Left kidney (tissue), 2 donors: ENCODE data around the gene GORAB. TPM values are rescaled to one million over a fixed set of nuclear protein-coding genes. Genes with fewer than 3 reads are reported as not detected.

Experiments
- DNase-seq: peaks from one replicate; pipeline ENCODE4 v3.0.0-alpha.2; 2013
- polyA plus RNA-seq: library from polyadenylated mRNA; unstranded; fragments of 120-200 nt; gene quantifications from one replicate; pipeline ENCODE4 v1.2.1, GENCODE V29; 2013; ENCODE audit not compliant: insufficient read length

Gene GORAB
- polyA plus RNA-seq, 1 donor: 25.5 TPM

DNA sequence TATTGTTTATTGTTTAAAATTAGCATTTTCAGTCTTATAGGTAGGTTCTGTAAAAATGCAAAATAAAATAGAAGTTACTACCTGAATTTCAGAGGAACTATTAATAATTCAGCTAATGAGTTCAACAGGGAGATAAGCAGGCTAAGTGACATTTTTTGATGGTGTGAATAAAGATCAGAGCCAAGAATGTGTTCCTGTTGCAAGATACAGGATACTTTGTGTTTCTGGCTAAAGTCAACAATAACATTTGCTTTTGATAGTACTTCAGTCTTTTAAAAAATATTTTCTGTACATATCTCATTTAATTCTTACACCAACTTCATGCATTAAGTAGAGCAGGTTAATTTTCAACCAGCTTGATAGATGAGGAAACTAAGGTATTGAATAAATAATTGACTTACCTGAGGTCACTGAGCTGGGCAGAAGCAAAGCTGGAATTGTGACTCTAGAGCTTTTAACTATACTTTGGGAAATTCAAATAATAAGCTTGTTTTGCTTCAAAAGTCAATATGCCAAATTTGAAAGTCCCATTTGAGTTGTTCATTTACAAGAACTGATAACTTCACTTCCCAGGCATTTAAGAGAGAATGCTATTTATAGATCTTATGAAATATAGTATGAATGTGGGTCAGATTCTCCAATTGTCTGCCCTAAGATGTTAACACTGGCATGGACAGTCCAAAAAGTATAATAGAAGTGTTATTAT, 6.0 kb downstream of the GORAB start:
- no peak for DNase-seq

DNA sequence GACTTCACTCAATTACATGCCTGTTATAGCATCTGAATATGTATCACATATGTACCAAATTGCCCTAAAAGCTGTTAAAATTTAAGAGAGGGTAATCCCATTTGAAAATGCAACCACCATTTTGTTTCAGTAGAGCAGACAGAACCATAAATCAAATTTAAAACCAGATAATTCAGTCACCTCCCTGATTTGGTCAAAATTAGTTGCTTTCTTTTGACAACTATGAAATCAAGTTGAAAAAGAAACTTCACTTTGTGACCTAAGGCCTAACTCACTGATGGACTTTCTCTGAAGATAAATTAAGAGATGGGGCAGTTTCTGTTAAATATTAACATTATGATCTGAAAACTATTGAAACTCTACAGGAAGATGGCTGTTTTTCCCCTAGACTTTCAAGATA, 6.7 kb downstream of the GORAB start:
- no peak for DNase-seq

DNA sequence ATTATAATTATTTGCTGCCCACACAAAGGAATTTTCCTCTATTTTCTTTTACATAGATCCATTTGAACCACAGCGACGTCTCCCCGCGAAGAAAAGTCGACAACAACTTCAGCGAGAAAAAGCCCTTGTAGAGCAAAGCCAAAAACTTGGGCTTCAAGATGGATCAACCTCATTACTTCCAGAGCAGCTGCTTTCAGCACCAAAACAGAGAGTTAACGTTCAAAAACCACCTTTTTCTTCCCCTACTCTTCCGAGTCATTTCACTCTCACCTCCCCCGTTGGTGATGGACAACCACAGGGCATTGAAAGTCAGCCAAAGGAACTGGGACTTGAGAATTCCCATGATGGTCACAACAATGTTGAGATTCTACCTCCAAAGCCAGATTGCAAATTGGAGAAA, 7.2 kb downstream of the GORAB start:
- DNase-seq: no peak

DNA sequence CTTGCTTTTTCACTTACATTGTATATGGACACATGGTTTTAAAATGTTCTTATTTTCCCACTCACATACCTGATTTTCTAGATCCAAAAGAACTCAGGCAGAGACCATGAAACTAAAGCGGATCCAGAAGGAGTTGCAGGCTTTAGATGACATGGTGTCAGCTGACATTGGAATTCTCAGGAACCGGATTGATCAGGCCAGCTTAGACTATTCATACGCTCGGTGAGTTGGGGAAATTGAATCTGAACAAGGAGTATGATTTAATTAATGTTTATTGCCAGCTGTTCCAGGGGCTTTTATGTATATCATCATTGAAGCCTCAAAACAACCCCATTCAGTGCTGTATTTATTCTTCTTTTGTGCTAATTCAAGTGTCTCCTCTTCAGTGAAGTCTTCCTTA, 12.7 kb downstream of the GORAB start:
- DNase-seq: no peak

DNA sequence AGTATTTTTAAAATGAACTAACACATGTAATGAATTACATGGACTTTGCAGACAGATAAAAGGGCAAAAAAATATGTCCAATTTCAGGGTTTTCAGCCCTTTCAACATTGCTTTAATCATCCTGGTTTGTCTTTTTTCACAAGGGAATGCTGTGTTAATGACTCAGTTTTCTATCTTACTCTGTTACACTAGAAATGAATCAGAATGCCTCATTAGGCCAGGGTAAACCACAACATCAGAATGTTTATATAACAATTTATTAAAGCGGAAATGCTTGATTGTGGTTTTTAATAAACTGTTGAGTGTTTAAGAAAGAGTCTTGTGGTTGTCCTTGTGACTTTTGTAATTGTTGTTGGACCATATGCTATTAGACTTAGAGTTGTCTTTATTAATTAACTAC, 13.5 kb downstream of the GORAB start:
- no peak for DNase-seq

DNA sequence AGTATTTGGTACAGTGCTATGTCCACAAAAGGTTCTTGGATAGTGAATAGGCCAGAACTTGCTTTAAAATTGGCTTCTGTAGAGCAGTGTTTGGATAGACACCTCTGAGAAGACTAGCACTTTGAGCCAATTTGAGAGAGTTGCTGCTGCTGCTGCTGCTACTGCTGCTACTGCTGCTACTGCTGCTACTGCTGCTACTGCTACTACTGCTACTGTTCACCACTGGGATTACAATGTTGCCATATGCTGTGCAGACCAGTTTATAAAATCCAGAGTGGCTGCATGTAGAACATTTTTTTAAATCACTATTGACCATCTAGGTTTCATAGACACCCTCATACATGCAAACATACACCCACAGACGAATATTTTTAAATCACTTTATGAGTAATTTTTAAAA, 15.3 kb downstream of the GORAB start:
- no peak for DNase-seq

DNA sequence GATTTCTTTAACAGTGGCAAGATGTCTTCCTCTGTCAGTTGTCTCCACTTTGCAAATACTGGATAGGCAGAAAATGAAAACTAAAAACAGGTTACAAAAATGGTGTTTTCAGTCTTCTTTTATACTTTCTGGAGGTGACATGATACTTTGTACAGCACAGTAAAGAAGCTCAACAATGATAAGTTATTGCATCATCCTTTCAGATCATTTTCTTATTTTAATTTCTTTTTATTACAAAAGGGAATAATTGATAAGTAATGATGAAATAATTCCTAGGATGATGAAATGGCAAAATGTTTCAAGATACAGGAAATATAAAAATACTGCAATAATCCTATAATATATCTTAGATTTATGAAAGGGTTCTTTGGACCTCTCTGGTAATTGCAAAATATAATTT, 16.5 kb downstream of the GORAB start:
- no peak for DNase-seq

DNA sequence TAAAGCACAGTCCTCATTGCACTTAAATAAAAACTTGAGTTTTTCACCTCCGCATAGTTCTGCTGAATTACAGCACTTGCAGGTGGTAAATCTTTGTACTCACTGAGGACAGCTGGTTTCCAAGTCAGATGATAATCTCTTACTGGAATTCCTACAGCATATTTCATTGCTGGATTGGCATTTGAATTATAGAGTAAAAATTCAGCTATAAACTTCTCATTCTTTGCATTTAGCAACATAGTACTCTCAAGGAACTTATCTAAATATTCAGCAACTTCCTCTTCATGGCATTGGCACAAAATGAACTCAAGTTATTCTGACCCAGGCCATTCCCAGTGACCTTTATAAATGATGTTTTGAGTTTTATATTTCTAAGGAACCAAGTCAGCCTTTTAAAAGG, 23.4 kb downstream of the GORAB start:
- no peak for DNase-seq

DNA sequence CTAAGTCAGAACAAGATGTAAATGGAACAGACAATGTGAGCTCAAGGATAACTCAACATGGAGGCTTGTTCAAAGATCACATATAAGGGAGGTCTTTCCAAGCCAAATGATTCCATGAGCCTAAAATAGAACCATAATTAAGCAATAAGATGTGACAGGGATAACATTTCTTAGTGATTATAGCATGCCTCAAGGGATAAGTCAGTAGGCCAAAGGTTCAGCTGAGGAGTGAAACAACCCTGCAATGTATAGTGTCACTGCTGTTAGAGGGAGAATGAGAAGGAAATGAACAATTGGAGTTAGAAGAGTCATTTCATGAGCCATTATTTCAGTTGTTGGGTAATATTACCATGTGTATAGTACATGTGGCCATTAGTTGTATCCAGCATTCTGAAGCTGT, 25.0 kb downstream of the GORAB start:
- no peak for DNase-seq

DNA sequence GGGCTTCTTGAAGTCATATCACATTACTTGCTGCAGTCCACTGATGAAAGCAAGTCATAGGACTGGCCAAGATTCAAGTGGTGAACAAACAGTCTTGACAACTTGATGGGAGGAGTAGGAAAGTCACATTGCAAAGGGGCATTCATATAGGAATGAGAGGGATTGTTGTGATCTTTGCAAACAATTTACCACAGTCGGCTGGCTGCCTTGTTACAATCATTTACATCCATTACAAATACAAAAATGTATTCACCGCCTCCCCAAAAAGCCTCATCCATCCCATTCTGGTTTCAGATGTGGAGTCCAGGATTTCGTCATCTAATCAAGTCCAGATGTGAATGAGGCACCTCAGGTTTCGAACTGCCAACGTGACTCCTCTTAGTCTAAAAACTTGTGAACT, 26.8 kb downstream of the GORAB start:
- no peak for DNase-seq

DNA sequence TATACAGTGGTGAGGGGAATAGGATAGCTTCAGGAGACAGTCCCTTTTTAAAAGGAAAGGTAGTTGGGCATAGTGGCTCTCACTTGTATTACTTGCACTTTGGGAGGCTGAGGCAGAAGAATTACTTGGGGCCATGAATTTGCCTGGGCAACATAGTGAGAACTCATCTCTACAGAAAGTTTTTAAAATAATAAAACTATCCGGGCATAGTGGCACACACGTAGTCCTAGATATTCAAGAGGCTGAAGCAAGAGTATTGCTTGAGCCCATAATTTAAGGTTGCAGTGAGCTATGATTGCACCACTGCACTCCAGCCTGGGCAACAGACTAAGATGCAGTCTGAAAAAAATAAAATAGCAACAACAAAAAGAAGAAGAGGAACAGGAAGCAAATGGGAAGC, 27.2 kb downstream of the GORAB start:
- no peak for DNase-seq

DNA sequence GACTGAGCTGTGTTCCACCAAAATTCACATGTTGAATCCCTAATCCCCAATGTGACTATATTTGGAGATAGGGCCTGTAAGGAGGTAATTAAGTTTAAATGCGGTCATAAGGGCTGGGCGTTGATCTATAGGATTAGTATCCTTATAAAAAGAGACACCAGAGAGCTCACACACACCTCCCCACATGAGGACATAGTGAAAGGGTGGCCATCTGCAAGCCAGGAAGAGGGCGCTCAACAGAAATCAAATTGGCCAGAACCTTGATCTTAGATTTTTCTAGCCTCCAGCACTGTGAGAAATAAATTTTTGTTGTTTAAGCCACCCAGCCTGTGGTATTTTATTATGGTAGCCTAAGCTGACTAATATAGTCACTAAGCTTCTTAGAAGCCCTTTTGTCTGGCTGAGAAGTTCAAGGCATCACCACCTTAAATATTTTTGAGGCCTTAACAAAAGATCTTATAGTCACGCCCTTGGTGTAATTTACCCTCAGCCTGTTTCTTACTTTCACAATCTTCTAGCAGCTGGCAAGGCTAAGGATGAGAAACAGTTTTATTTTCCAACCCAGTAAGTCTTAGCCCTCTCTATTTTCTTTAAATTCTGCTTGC, 28.8 kb downstream of the GORAB start:
- DNase-seq: no peak

DNA sequence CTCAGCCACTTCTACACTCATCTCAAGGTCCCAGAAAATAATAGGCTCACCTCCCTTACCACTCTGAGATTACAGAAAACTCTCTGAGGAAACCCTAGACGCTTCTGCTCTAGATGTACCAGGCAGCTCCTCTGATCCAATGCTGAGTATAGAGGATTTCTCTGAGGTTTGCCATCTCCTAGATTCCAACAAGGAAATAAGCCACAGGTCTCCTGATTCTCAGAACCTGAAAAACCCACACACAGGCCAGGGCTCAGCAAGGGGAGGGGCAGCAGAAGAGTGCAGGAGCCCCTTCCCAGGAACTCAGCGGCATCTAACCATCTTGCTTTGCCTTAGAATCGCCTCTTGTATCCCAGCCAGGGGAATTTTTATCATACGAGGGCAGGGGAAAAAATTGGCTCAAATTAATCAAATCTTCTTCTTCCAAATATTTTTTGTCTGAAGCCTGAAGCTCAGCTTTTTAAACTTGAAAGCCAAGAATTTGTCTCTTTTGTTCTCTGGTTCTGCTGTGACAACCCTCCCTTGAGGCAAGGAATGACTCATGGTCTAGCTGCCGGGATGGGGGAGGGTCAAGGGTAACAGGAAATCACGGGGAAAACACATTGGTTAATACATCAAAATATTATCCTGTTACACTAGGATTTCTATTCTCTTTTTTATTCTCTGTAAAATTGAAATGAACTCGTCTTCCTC, 30.8 kb downstream of the GORAB start:
- DNase-seq: peak; percentile 28

DNA sequence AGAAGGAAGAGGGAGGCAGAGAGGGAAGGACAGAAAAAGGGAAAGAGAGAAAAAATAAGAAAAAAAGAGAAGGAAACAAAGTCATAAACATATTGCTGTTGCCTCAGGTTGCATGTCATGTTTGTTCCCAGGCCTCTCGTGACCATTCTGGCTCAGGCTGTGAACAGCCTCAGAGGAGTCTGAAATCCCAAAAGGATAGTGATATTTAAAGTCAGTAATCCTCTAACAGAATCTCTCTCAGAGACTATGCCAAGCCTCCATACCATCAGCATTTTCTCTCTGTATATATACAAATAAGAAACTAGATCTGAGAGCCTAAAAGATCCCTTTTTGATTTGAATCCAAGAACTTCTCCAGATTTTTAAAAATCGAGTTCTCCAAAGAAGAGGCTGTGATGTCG, 35.2 kb downstream of the GORAB start:
- no peak for DNase-seq

DNA sequence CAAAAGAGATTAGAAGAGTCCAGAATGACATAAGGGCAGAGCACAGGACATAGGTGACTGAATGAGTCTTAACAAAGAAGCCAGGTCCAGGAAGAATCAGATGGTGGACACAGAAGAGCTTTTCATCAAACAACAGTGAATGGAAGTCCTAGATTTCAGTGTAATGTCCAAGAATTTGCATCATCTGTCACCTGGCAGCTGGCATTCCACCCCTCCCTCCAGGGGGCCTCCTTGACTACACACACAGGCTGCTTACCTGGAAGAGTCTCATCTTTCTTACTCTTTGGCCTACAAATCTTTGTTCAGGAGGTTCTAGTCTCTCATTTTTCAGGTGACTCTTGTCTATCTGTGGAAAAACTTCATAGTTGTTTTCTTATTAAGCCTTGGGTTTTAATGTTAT, 36.2 kb downstream of the GORAB start:
- no peak for DNase-seq

DNA sequence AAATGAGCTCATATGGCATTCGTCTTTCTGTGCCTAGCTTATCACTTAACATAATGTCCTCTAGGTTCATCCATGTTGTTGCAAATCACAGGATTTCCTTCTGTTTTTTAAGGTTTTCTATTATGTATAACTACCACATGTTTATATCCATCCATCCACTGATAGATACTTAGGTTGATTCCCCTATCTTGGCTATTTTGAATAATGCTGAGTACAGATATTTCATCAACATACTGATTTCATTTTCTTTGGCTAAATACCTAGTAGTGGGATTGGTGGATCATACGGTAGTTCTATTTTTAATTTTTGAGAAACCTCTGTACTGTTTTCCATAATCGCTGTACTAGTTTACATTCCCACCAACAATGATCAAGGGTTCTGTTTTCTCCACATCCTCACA, 45.0 kb downstream of the GORAB start:
- DNase-seq: no peak

DNA sequence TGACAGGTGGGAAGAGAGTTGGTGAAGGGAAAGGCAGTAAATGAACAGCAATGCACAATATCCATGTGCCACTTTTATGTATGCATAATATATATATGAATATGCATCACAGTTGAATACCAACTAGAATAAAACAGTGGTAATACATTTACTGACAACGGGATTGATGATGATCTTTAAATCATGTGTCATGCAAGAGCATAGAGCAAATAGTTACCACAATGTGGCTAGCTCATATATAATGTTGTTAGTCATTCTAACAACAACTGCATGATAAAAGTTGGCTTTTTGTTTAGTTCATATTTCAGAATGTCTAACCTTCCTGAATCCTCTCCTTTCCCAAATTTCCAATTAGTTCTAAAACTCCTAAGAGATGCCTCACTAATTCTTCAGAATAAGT, 46.4 kb downstream of the GORAB start:
- DNase-seq: no peak

DNA sequence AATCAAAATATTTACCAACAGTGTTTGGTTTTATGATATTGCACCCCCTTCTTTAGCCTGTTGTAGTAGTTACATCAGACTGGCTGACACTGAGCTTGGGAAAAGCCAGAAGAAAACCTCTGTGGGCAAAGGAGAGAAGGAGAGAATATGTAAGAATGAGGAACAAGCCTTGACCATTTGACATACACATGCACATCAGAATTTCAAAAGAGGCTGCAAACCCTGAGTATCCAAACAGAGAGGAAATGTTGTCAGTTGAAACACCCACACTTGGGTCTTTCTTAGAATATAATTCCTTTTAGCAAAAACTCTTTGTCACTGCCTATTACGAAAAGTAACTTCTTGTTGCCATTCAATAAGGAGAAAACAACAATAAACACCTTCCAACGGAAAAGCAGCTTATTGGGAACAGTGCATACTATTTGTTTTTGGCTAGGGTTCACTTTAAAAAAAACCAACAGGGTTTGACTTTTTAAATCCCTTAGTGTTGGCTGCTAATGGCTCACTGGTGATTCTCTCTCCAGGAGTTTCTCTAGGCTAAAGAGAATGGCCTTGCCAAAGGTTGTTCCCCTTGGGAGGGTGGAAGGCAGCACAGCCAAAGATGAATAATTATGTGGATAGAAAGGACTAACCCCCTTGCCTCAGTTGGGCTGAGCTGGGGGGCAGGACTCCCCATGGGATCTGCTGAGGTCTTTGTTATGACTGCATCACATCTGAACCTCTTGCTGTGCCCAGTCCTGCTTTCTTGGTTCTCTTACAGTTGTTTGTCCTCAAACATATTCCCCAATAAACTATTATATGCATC, 48.9 kb downstream of the GORAB start:
- DNase-seq: no peak

DNA sequence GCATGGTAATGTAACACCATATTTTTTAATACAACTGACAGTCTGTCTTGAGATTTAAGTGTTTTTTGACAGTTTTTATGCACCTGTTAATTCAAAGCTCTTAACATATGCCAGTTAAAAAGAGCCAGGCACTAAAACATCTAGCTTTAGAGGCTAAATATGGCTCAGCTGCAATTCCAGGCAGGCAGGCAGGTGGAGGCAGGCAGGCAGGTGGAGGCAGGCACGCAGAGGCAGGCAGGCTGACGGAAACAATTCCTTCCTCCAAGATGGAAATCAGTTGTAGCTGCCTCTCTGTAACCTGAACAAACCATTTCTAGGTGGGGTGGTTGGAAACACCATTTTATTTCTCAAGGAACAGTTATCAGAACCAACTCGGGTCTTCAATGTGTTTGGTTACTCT, 51.2 kb downstream of the GORAB start:
- DNase-seq: no peak

DNA sequence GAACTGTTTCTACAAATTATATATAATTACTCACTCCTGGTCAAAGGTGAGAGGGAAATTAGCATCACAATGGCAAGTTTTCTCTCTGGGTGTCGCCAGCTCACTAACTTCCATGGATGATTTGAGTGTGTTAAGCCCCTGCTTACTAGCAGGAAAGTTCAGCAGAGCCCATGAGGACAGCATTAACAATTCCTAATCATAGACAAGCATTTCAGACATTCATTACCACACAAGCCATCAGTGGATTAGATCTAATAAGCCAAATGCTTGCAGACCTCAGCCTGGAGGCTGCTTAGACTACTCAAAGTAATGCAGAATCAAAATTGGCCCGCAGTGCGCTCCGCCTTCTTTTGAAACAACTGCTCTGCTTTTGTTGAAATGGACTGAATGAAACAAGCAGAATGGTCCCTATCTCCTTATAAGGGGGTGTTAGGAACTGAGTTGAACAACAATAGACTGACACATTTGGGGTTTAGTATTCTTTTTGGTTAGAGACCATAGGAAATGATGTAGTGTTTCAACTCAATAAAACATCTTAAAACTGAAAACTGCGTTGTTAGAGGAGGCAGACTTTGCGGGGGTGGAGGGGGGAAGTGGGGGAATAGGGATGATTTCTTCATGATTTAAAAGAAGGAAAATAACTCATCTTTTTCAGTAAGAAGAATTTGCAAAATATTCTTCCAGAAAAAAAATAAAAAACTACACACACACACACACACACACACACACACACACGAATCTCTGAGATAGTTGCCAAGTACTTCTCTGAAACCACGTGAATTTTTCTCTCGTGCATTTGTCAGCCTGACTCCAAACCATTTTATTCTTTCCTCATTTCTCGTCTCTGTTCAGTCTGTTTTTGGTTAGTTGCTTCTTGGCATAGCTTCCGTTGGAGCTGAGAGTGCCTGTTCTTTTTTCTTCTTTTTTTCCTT, 54.6 kb downstream of the GORAB start:
- no peak for DNase-seq

DNA sequence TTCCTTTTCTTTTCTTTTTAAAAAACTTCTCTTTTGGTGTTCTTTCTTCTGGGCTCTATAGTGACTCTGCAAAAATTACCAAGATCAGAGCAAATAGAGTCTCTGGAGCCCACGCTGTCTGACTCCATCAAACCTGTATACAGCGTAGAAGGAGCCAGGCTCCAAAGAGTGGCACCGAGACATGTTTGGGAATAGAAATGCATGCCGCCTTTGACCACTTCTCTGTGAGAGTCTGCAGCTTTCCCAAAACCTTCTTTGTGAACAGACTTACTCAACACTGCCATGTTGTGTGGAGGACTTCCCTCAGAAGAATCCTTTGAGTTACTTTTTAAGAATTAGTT, 55.3 kb downstream of the GORAB start:
- DNase-seq: no peak
